ENCODE results near the gene RAB42. TPM values are rescaled to one million over a fixed set of nuclear protein-coding genes. Genes with fewer than 3 reads are reported as not detected.

The RAB42 gene
- total RNA-seq, 1 donor from 2014 or later: 2.5 TPM

DNA sequence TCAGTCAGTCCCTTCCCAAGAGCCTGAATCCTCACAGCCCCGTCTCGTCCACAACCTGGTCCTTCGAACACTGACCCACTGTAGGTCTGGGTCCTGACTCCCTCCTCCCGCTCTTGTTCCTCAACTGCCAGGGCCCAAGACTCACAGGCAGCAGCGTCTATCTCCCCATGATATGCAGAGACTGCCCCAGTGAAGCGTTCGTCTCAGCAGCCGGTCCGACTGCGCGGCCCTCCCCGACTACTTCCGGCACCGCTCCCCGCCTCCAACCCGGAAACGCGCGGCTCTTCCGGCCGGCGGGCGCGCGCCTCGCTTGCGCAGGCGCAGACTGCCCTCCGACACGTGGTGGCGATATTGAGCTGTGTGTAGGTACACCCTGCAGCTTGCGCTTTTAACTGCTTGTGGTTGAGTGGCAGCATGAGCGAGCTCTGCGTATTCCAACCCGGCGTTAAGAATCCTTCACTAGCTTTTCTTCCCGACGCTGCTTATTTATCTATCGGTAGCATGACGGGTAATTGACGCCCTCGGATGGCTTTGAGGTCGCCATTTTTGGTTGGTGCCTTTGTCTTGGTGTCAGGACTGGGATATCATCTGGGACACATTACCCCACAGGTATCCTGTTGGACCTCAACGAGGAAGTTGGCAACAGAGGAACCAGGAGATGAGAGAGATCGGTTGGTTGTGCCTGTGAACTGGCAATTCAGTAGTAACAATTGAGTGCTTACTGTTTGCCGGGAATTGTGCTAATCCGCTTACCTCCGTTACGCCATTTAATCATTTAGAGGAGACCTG is 51.0 kb downstream of the RAB42 start, which contains the start of gene TAF12:
TSS of gene TAF12 (minus strand) at position 221 of the 789 bp plus-strand sequence. CDS start 20,986 bp downstream, outside the sequence.
- peak; percentile 97 for DNase-seq (ENCODE audit: extremely low spot score in 2 of 2)
- intact Hi-C loops (cut with DNase I): loop anchor here (10.0 kb wide), 2 partner anchors 92 to 232 kb away; partner anchors contain the start of gene YTHDF2
- H3K4me1 ChIP-seq: peaks cover 53% of the 10 kb centered on the region
- TF ChIP-seq, protein P1, sequence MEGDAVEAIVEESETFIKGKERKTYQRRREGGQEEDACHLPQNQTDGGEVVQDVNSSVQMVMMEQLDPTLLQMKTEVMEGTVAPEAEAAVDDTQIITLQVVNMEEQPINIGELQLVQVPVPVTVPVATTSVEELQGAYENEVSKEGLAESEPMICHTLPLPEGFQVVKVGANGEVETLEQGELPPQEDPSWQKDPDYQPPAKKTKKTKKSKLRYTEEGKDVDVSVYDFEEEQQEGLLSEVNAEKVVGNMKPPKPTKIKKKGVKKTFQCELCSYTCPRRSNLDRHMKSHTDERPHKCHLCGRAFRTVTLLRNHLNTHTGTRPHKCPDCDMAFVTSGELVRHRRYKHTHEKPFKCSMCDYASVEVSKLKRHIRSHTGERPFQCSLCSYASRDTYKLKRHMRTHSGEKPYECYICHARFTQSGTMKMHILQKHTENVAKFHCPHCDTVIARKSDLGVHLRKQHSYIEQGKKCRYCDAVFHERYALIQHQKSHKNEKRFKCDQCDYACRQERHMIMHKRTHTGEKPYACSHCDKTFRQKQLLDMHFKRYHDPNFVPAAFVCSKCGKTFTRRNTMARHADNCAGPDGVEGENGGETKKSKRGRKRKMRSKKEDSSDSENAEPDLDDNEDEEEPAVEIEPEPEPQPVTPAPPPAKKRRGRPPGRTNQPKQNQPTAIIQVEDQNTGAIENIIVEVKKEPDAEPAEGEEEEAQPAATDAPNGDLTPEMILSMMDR (IDR thresholded peaks at IDR 0.05): peak in 2 of 3 experiments; percentile 39 to 44
- TF ChIP-seq POLR2AphosphoS5 (IDR thresholded peaks at IDR 0.05; ENCODE audit: insufficient read depth in 1 of 2, low read depth in 1 of 2) (peak; percentile 98), POLR2A (IDR thresholded peaks at IDR 0.05) (peak in 1 of 2 donors; percentile 84)
- H3K27ac ChIP-seq: peak within 1 kb of the TSS; percentile 90
- no peaks in the 10 kb centered on the region for H3K27me3 ChIP-seq
- H3K36me3 ChIP-seq: no peaks in the 10 kb centered on the region
- peak within 1 kb of the TSS; percentile 92 for H3K4me3 ChIP-seq
- H3K9me3 ChIP-seq: no peaks in the 10 kb centered on the region

DNA sequence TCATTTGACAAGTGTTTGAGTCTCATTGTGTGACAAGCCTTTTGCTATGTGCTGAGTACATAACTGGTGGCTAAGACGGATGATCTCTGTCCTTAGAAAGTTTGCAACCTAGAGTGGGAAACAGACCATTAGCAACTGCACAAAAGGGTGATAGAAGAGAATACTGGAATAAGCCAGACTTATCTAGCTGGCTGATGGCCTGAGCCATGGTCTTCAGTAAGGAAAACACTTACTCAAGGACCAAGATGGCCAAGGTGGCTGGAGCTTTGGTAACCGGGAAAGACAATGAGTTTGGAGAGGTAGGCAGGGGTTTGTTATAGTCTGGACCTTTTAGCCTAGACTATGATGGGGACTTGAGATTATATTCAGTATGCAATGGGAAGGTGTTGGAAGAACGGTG is 52.4 kb downstream of the RAB42 start:
- TF ChIP-seq, protein P1 (IDR thresholded peaks at IDR 0.05): no peak
- TF ChIP-seq POLR2A (IDR thresholded peaks at IDR 0.05) (no peak), POLR2AphosphoS5 (IDR thresholded peaks at IDR 0.05; ENCODE audit: insufficient read depth in 1 of 2, low read depth in 1 of 2) (no peak)
- H3K36me3 ChIP-seq: no peaks in the 10 kb centered on the region
- no peaks in the 10 kb centered on the region for H3K27me3 ChIP-seq
- peak overlapping the region in 1 of 2 donors; percentile 92 for H3K4me3 ChIP-seq
- H3K9me3 ChIP-seq: no peaks in the 10 kb centered on the region
- no peak for DNase-seq (ENCODE audit: extremely low spot score in 2 of 2)
- peaks cover 58% of the 10 kb centered on the region for H3K4me1 ChIP-seq
- intact Hi-C loops (cut with DNase I): loop anchor here (10.0 kb wide), 2 partner anchors 90 to 230 kb away; partner anchors contain the start of gene YTHDF2
- peak overlapping the region; percentile 90 for H3K27ac ChIP-seq

Small RNA genes within 50 kb of the gene (small RNA-seq; reads per million reads assigned to genes)
- gene SNORA16A (not detected), gene SNORA44 (not detected), gene SNORA61 (not detected), gene SNORD99 (34,466 reads per million, percentile 100 among the genes with 10 or more reads in this experiment)

Other genes starting within 250 kb of the RAB42 start
- gene PHACTR4, start 222.5 kb upstream of the RAB42 start, total RNA-seq: 28.7 TPM
- gene RCC1, start 86.2 kb upstream of the RAB42 start, total RNA-seq: 23.8 TPM
- 14.0 TPM for gene TRNAU1AP, start 39.2 kb upstream of the RAB42 start, total RNA-seq
- gene TAF12, start 50.8 kb downstream of the RAB42 start, total RNA-seq: 14.2 TPM
- gene RNU11, start 56.3 kb downstream of the RAB42 start, total RNA-seq: not detected
- gene GMEB1, start 76.5 kb downstream of the RAB42 start, total RNA-seq: 11.0 TPM
- gene YTHDF2, start 144.7 kb downstream of the RAB42 start, total RNA-seq: 61.9 TPM
- 2.2 TPM for gene OPRD1, start 219.9 kb downstream of the RAB42 start, total RNA-seq

Data from vagina (tissue), 2 donors.